ENCODE data around the gene ARHGEF28.

ARHGEF28 gene

GRCh38 chr5:73907164-73907563 is 281.2 kb downstream of the ARHGEF28 start:
- Histone ChIP-seq H3K4me3 (ENCODE audit: low read depth in 1 of 5, low read length in 5 of 5) (no peak overlapping the region), H3K36me3 (ENCODE audit: control insufficient read depth in 5 of 5, insufficient read depth in 5 of 5, low read length in 5 of 5) (peaks cover 10 to 32% (median 20%) of the 10 kb centered on the region in 5 donors), H3K27ac (ENCODE audit: low read depth, low read length) (no peak overlapping the region), H3K9ac (ENCODE audit: low read length in 5 of 5) (no peak overlapping the region), H3K4me1 (ENCODE audit: control insufficient read depth in 5 of 5, insufficient read depth in 5 of 5, low read length in 5 of 5) (peaks cover 0 to 13% (median 11%) of the 10 kb centered on the region in 5 donors), H3K27me3 (ENCODE audit: control insufficient read depth in 5 of 5, insufficient read depth in 4 of 5, low read length in 5 of 5) (no peaks in the 10 kb centered on the region), H3K9me3 (ENCODE audit: control insufficient read depth in 5 of 5, low read length in 5 of 5) (no peaks in the 10 kb centered on the region)

- Histone ChIP-seq H3K4me1 (ENCODE audit: control insufficient read depth in 5 of 5, insufficient read depth in 5 of 5, low read length in 5 of 5) (peaks cover 0 to 9% (median 5%) of the 10 kb centered on the region in 5 donors), H3K9ac (ENCODE audit: low read length in 5 of 5) (no peak overlapping the region), H3K27me3 (ENCODE audit: control insufficient read depth in 5 of 5, insufficient read depth in 4 of 5, low read length in 5 of 5) (no peaks in the 10 kb centered on the region), H3K36me3 (ENCODE audit: control insufficient read depth in 5 of 5, insufficient read depth in 5 of 5, low read length in 5 of 5) (peaks cover 10 to 31% (median 20%) of the 10 kb centered on the region in 5 donors), H3K27ac (ENCODE audit: low read depth, low read length) (no peak overlapping the region), H3K9me3 (ENCODE audit: control insufficient read depth in 5 of 5, low read length in 5 of 5) (no peaks in the 10 kb centered on the region), H3K4me3 (ENCODE audit: low read depth in 1 of 5, low read length in 5 of 5) (no peak overlapping the region)
Observed at GRCh38 chr5:73908395-73908794, 282.4 kb downstream of the ARHGEF28 start.

- H3K4me1 ChIP-seq (ENCODE audit: control insufficient read depth in 5 of 5, insufficient read depth in 5 of 5, low read length in 5 of 5), result peaks cover 0 to 9% (median 5%) of the 10 kb centered on the region in 5 donors
- no peak overlapping the region for H3K27ac ChIP-seq (ENCODE audit: low read depth, low read length)
- no peaks in the 10 kb centered on the region for H3K27me3 ChIP-seq (ENCODE audit: control insufficient read depth in 5 of 5, insufficient read depth in 4 of 5, low read length in 5 of 5)
- H3K9me3 ChIP-seq (ENCODE audit: control insufficient read depth in 5 of 5, low read length in 5 of 5), result no peaks in the 10 kb centered on the region
- H3K36me3 ChIP-seq (ENCODE audit: control insufficient read depth in 5 of 5, insufficient read depth in 5 of 5, low read length in 5 of 5), result peaks cover 10 to 29% (median 20%) of the 10 kb centered on the region in 5 donors
- H3K9ac ChIP-seq (ENCODE audit: low read length in 5 of 5), result no peak overlapping the region
- H3K4me3 ChIP-seq (ENCODE audit: low read depth in 1 of 5, low read length in 5 of 5), result no peak overlapping the region
Observed at GRCh38 chr5:73908846-73909245, 282.9 kb downstream of the ARHGEF28 start.

- Histone ChIP-seq H3K4me3 (ENCODE audit: low read depth in 1 of 5, low read length in 5 of 5) (no peak overlapping the region), H3K4me1 (ENCODE audit: control insufficient read depth in 5 of 5, insufficient read depth in 5 of 5, low read length in 5 of 5) (peaks cover 0 to 9% (median 5%) of the 10 kb centered on the region in 5 donors), H3K9me3 (ENCODE audit: control insufficient read depth in 5 of 5, low read length in 5 of 5) (no peaks in the 10 kb centered on the region), H3K27me3 (ENCODE audit: control insufficient read depth in 5 of 5, insufficient read depth in 4 of 5, low read length in 5 of 5) (no peaks in the 10 kb centered on the region), H3K27ac (ENCODE audit: low read depth, low read length) (no peak overlapping the region), H3K36me3 (ENCODE audit: control insufficient read depth in 5 of 5, insufficient read depth in 5 of 5, low read length in 5 of 5) (peaks cover 10 to 32% (median 18%) of the 10 kb centered on the region in 5 donors), H3K9ac (ENCODE audit: low read length in 5 of 5) (no peak overlapping the region)
Observed at GRCh38 chr5:73909474-73909873, 283.5 kb downstream of the ARHGEF28 start.

- Histone ChIP-seq H3K27ac (ENCODE audit: low read depth, low read length) (no peak overlapping the region), H3K4me3 (ENCODE audit: low read depth in 1 of 5, low read length in 5 of 5) (no peak overlapping the region), H3K36me3 (ENCODE audit: control insufficient read depth in 5 of 5, insufficient read depth in 5 of 5, low read length in 5 of 5) (peaks cover 6 to 24% (median 11%) of the 10 kb centered on the region in 5 donors)
Observed at GRCh38 chr5:73911761-73912393, 285.9 kb downstream of the ARHGEF28 start.

GRCh38 chr5:73912821-73913271 is 286.9 kb downstream of the ARHGEF28 start:
- Histone ChIP-seq H3K9ac (ENCODE audit: low read length in 5 of 5) (no peak overlapping the region), H3K36me3 (ENCODE audit: control insufficient read depth in 5 of 5, insufficient read depth in 5 of 5, low read length in 5 of 5) (peaks cover 6 to 24% (median 11%) of the 10 kb centered on the region in 5 donors), H3K27ac (ENCODE audit: low read depth, low read length) (no peak overlapping the region), H3K9me3 (ENCODE audit: control insufficient read depth in 5 of 5, low read length in 5 of 5) (no peaks in the 10 kb centered on the region), H3K4me1 (ENCODE audit: control insufficient read depth in 5 of 5, insufficient read depth in 5 of 5, low read length in 5 of 5) (peaks cover 7 to 19% (median 15%) of the 10 kb centered on the region in 5 donors), H3K4me3 (ENCODE audit: low read depth in 1 of 5, low read length in 5 of 5) (no peak overlapping the region), H3K27me3 (ENCODE audit: control insufficient read depth in 5 of 5, insufficient read depth in 4 of 5, low read length in 5 of 5) (no peaks in the 10 kb centered on the region)

More at GRCh38 chr5:73911761-73912393, 285.9 kb downstream of the ARHGEF28 start:
- H3K9me3 ChIP-seq (ENCODE audit: control insufficient read depth in 5 of 5, low read length in 5 of 5), result no peaks in the 10 kb centered on the region
- no peaks in the 10 kb centered on the region for H3K27me3 ChIP-seq (ENCODE audit: control insufficient read depth in 5 of 5, insufficient read depth in 4 of 5, low read length in 5 of 5)
- H3K4me1 ChIP-seq (ENCODE audit: control insufficient read depth in 5 of 5, insufficient read depth in 5 of 5, low read length in 5 of 5), result peaks cover under 1 to 10% (median 5%) of the 10 kb centered on the region in 5 donors
- no peak overlapping the region for H3K9ac ChIP-seq (ENCODE audit: low read length in 5 of 5)

- no peak overlapping the region for H3K27ac ChIP-seq (ENCODE audit: low read depth, low read length)
- H3K4me3 ChIP-seq (ENCODE audit: low read depth in 1 of 5, low read length in 5 of 5), result no peak overlapping the region
- H3K36me3 ChIP-seq (ENCODE audit: control insufficient read depth in 5 of 5, insufficient read depth in 5 of 5, low read length in 5 of 5), result peaks cover 6 to 24% (median 11%) of the 10 kb centered on the region in 5 donors
Observed at GRCh38 chr5:73913971-73914370, 288.0 kb downstream of the ARHGEF28 start.

GRCh38 chr5:73915345-73915744 is 289.3 kb downstream of the ARHGEF28 start:
- Histone ChIP-seq H3K36me3 (ENCODE audit: control insufficient read depth in 5 of 5, insufficient read depth in 5 of 5, low read length in 5 of 5) (peaks cover 3 to 16% (median 8%) of the 10 kb centered on the region in 5 donors), H3K9me3 (ENCODE audit: control insufficient read depth in 5 of 5, low read length in 5 of 5) (no peaks in the 10 kb centered on the region), H3K27ac (ENCODE audit: low read depth, low read length) (no peak overlapping the region), H3K4me3 (ENCODE audit: low read depth in 1 of 5, low read length in 5 of 5) (no peak overlapping the region), H3K9ac (ENCODE audit: low read length in 5 of 5) (no peak overlapping the region), H3K4me1 (ENCODE audit: control insufficient read depth in 5 of 5, insufficient read depth in 5 of 5, low read length in 5 of 5) (peaks cover 10 to 28% (median 24%) of the 10 kb centered on the region in 5 donors), H3K27me3 (ENCODE audit: control insufficient read depth in 5 of 5, insufficient read depth in 4 of 5, low read length in 5 of 5) (no peaks in the 10 kb centered on the region)

More at GRCh38 chr5:73913971-73914370, 288.0 kb downstream of the ARHGEF28 start:
- Histone ChIP-seq H3K27me3 (ENCODE audit: control insufficient read depth in 5 of 5, insufficient read depth in 4 of 5, low read length in 5 of 5) (no peaks in the 10 kb centered on the region), H3K9ac (ENCODE audit: low read length in 5 of 5) (no peak overlapping the region), H3K4me1 (ENCODE audit: control insufficient read depth in 5 of 5, insufficient read depth in 5 of 5, low read length in 5 of 5) (peaks cover 10 to 23% (median 22%) of the 10 kb centered on the region in 5 donors), H3K9me3 (ENCODE audit: control insufficient read depth in 5 of 5, low read length in 5 of 5) (no peaks in the 10 kb centered on the region)

GRCh38 chr5:73917433-73917832 is 291.4 kb downstream of the ARHGEF28 start:
- Histone ChIP-seq H3K9me3 (ENCODE audit: control insufficient read depth in 5 of 5, low read length in 5 of 5) (no peaks in the 10 kb centered on the region), H3K36me3 (ENCODE audit: control insufficient read depth in 5 of 5, insufficient read depth in 5 of 5, low read length in 5 of 5) (peaks cover 0 to 5% (median 0%) of the 10 kb centered on the region in 5 donors), H3K27me3 (ENCODE audit: control insufficient read depth in 5 of 5, insufficient read depth in 4 of 5, low read length in 5 of 5) (no peaks in the 10 kb centered on the region), H3K9ac (ENCODE audit: low read length in 5 of 5) (no peak overlapping the region), H3K4me3 (ENCODE audit: low read depth in 1 of 5, low read length in 5 of 5) (no peak overlapping the region), H3K4me1 (ENCODE audit: control insufficient read depth in 5 of 5, insufficient read depth in 5 of 5, low read length in 5 of 5) (peaks cover 10 to 28% (median 24%) of the 10 kb centered on the region in 5 donors), H3K27ac (ENCODE audit: low read depth, low read length) (no peak overlapping the region)

- Histone ChIP-seq H3K9me3 (ENCODE audit: control insufficient read depth in 5 of 5, low read length in 5 of 5) (no peaks in the 10 kb centered on the region), H3K4me1 (ENCODE audit: control insufficient read depth in 5 of 5, insufficient read depth in 5 of 5, low read length in 5 of 5) (peaks cover 10 to 28% (median 24%) of the 10 kb centered on the region in 5 donors), H3K9ac (ENCODE audit: low read length in 5 of 5) (peak overlapping the region in 1 of 5 donors; percentile 6), H3K36me3 (ENCODE audit: control insufficient read depth in 5 of 5, insufficient read depth in 5 of 5, low read length in 5 of 5) (peaks cover 0 to 5% (median 0%) of the 10 kb centered on the region in 5 donors), H3K4me3 (ENCODE audit: low read depth in 1 of 5, low read length in 5 of 5) (no peak overlapping the region), H3K27me3 (ENCODE audit: control insufficient read depth in 5 of 5, insufficient read depth in 4 of 5, low read length in 5 of 5) (no peaks in the 10 kb centered on the region), H3K27ac (ENCODE audit: low read depth, low read length) (no peak overlapping the region)
Observed at GRCh38 chr5:73917891-73918290, 291.9 kb downstream of the ARHGEF28 start.

Measured in subcutaneous abdominal adipose tissue (tissue), 5 donors.